Right renal pelvis (tissue), 4 donors: ENCODE data around the gene FLACC1. TPM values are rescaled to one million over a fixed set of nuclear protein-coding genes. Genes with fewer than 3 reads are reported as not detected.

Source experiments
- DNase-seq, 4 donors: peaks; one replicate each; pipeline ENCODE4 v3.0.0-alpha.2; 2013; ENCODE audit warnings: low read depth in 4 of 4, low spot score in 3 of 4, missing footprints in 1 of 4
- polyA plus RNA-seq, 4 donors: library from polyadenylated mRNA; unstranded; fragments of 120-200 nt; gene quantifications; one replicate each; pipeline ENCODE4 v1.2.1, GENCODE V29; 2013; ENCODE audit not compliant: insufficient read length in 4 of 4

FLACC1 gene
- polyA plus RNA-seq, 4 donors = 1.4 to 2.8 (median 1.8) TPM

DNA sequence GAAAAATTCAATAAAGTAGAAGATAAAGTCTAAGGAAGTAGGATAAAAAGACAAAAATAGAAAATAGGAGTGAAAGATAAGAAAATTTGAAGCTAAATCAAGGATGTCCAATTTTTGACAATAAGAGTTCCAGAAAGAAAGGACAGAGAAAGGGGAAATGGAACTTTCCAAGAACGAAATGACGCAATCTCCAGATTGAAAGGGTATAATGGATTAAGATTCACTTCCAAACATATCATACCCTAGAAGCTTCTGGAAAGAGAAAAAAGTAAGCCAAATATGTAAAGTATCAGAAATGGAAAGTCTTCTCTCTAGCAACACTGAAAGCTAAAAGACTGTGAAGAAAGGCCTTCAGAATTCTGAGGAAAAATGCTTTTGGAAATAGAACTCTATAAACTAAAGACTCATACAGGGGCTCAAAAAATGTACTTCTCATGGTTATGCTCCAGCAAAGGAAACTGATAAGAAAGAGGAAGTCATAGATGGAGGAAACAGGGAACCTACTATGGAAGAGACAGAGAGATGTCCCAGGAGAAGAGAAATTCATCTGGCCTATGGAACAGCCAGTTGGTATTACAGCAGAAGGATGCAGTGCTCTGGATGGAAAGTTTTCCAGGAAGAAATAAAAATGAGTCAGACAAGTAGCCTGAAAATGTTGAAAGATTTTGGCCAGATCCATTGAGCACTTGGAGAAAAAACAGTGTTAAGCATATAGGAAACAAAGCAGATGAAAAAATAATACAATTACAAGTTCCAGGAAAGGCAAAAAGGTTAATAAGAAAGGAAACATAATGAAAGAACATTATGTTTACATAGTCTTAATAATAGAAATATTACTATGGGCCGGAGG is 76.7 kb downstream of the FLACC1 start:
- no peak for DNase-seq

DNA sequence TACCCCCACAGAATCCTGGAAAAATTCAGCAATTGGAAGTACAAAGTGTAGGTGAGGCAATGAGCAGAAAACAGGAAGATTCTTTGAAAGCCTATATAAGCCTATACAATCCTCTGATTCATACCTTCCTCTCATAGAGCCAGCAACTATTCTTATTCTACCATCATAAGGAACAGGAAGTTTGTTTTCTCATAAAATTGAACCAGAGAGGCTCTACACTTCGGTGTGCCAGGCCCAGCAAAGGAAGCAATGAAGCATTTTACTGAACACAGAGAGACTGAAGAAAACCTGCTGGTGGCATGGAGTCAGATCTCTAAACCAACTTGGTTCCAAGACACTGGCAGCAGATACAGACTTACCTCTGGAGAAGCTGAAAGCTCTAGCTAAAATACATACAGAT is 78.1 kb downstream of the FLACC1 start:
- DNase-seq = no peak

- no peak for DNase-seq
These were observed 80.6 kb downstream of the FLACC1 start for GRCh38 chr2:201276511-201276910.

DNA sequence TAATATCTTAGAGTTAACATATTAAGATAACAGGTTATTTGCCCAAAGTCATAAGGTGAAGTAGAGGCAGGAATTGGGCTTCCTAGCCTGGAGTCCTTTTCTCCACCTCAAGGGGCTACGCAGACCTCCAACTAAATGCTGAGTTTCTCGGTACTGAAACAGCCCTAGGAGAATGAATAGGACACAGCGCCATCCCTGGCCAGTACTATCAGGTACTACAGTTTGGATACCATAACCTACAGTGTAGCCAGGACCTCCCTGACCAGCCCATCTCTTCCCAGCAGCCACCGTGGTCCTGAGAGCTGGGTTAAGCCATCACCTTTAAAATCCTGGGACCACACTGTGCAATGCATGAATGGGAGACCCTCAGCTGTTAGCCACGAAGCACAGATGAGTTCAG is 81.2 kb downstream of the FLACC1 start:
- DNase-seq = no peak

- DNase-seq = no peak
These were observed 82.1 kb downstream of the FLACC1 start for GRCh38 chr2:201275069-201275468.

DNA sequence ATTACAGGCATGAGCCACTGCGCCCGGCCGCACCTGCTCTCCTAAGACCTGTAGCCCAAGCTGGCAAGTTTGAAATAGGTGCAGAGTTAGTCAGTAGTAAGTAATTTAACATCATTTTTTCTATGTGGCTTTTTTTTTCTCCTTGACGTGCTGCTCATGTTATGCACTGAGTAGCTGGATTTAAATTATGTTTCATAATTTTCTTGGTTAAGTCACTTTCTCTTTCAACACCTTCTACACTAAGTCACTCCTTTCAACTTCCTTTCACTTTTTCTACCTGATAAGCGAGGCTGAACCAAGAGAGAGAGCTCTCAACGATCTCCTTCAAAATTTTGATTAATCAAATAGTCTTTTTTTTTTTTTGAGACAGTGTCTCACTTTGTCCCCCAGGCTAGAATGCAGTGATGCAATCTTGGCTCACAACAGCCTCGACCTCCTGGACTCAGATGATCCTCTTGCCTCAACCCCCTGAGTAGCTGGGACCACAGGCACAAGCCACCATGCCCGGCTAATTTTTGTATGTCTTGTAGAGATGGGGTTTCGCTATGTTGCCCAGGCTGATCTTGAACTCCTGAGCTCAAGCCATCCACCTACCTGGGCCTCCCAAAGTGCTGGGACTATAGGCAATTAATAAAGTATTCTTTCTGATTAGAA is 83.7 kb downstream of the FLACC1 start:
- DNase-seq = no peak

- DNase-seq = no peak
These were observed 85.2 kb downstream of the FLACC1 start for GRCh38 chr2:201271917-201272316.

DNA sequence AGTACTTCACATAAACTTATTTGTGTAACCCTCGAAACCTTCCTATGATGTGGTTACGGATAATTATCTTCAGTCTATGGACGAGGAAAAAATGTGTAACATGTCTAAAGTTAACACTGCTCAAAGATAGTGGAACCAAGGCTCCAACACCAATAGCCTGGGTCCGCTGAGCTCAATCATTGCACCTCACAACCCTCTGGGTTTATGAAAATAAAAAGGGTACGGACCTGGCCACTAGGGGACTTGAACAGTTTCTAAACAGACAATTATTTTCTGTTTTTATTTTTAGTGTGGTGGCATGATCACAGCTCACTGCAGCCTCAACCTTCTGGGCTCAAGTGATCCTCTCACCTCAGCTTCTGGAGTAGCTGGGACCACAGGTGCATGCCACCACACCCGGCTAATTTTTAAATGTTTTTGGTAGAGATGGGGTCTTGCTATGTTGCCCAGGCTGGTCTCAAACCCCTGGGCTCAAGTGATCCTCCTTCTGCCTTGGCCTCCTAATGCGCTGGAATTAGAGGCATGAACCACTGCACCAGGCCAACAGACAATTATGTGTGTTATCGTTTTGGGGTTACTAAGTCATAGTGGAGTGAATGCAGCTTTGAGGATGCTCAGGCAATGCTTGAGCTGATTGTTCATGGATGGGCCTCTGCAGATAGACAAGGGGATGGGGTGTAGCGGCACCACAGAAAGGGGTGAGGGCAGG is 86.7 kb downstream of the FLACC1 start:
- DNase-seq = no peak

GRCh38 chr2:201269764-201270163 is 87.4 kb downstream of the FLACC1 start:
- DNase-seq = no peak

DNA sequence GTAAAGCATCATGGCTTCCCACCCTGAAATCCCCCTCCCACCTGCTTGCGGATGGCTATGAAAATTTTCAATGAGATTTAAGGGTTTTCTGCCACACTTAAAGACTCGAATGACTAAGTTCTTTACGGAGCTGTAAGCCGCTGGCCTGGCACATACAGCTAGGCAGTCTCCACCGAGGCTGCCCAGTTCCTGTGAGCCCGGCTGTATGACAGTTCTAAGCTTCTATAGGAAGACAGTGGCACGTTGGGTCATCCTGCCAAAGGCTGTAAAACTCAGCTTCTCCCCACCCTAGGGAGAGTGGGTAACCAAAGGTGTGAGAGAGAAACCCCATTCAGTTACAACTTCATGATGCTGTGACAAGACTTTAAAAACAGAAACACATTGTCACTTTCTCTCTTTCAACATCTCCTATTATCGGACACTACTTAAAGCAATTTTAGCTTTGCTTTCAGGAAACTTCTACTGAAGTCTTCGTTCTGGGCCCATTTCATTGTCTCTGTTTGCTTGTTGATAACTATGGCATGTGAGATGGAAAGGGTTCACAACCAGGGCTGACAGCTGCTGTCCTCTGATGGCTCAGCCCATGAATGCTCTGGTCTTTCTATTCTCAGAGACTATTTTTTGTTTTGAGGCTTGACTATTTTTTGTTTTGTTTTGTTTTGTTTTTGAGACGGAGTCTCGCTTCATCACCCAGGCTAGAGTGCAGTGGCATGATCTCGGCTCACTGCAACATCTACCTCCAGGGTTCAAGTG is 89.7 kb downstream of the FLACC1 start:
- no peak for DNase-seq

DNA sequence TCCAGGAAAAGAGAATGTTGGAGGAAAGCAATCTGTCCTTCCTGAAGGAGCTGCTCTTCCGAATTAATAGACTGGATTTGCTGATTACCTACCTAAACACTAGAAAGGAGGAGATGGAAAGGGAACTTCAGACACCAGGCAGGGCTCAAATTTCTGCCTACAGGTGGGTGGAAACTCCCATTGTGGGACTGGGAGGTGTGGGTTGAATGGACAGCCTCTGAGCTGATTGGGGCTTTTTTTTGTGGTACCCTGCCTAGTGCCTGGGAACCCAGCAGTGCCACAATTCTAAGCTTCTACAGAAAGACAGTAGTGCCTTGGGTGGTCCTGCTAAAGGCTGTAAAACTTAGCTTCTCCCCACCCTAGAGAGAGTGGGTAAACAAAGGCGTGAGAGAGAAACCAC is 90.5 kb downstream of the FLACC1 start:
- DNase-seq = no peak

DNA sequence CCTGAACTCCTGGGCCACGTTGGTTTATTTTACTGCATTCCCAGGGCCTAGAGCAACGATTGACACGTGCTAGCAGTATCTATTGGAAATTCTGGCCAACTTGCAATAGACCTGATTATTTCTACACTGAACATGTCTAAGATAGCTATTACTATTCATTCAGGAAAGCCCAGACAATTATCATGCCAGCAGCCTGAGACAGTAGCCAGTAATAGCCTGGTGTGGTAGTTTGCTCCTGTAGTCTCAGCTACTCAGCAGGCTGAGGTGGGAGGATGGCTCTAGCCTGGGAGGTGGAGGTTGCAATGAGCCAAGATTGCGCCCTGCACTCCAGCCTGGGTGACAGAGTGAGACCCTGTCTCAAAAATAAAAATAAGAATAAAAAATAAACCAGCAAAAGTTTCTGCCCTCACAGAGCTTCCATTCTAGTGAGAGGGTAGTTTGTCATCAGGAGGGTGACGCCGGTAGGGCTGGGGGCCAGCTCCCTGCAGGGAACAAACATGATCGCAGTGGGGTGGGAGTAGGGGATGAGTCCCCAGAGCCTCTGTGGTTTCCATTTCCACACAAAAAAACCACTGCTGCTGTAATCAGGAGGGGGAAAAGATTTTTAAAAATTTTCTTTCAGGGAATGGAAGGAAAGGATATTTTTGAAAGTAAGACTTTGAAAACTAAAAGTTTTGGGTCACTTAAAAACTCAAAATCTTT is 92.5 kb downstream of the FLACC1 start:
- DNase-seq = no peak

GRCh38 chr2:201263779-201264178 is 93.4 kb downstream of the FLACC1 start:
- DNase-seq = no peak

DNA sequence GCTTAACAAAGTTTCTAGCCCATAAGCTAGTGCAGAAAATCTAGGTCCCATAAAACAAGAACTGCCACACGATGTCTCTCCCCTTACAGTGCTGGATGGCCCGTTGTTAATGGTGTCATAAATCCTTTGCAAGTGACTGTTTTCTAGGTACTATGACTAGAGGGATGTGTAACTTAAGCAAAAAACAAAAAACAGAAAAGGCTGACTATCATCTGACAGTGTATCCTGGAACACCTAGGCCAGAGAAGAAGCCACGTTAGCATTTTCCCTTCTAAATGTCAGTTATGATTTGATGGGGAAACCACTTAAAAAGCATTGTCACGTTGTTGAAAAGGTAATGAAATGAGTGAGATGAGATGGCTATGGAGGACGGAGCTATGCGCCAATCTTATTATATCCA is 94.4 kb downstream of the FLACC1 start:
- no peak for DNase-seq

DNA sequence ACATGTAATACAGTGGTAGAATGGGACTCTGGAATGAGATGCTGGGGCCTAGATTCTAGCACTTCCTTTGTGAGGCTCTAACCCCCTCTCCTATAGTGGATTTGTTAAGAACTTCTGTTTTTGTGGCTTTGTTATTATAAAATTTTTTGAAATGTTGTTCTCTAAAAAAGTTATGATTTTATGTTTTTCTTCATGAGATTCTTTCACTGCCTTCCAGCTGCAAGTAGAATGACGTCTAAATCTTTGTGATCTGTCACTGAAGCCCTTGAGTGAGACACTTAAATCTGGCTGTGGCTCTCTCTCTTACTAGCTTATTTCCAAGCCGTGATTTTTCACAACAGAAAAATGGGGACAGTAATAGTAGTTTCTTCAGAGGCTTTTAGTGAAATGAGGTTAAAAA is 95.2 kb downstream of the FLACC1 start:
- no peak for DNase-seq

DNA sequence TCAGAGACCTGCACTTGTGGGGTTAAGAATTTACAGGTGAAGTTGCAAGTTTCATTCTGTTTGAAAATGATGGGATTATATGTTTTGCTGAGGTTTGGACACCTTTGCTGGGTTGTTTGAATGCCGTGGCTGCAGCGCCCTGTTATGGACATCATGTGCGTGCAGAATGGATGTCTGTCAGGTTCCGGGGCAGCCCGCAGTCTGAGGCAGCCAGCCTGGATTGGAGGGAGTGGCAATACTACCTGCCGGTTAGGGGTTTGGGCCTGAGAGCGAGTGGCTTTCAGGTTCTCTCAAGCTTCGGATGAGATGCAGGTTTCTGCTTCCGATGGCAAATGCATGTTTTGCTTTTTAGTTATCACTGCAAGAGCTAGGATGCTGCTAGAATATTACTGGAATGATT is 95.7 kb downstream of the FLACC1 start:
- DNase-seq = no peak

DNA sequence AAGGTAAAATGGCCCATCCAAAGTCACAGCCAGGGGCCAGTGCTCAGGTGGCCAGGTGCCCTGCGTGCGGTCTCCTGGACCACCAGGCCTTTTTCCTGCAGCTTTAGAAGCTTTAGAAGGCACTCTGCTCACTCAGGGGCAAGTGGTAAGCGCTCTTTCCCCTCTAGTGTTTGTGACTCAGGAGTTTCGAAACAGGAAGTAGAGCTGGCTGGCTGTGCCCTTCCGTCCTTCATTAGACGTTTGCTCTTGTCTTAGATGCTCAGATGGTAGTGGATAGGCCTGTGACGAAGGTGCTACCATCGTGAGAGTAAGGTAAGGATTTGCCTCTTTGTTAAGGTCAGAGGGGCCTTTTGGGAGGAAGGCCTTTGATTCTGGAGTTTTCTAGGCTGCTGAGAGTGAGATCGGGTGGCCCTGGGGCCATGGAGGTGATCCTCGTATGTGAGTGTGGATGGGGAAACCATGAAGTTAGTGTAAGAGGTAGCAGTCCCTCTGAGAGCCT is 96.8 kb downstream of the FLACC1 start, which contains the start of gene CASP8:
Gene CASP8, plus strand, starts transcription at position 235 of the 499 bp plus-strand sequence. CDS start 5,951 bp downstream, outside the sequence.
- DNase-seq = no peak

- DNase-seq = no peak
These were observed 98.2 kb downstream of the FLACC1 start for GRCh38 chr2:201258666-201259615.
